SK-N-SH (cell line): ENCODE measurements around the gene NALCN. TPM values are rescaled to one million over a fixed set of nuclear protein-coding genes. Genes with fewer than 3 reads are reported as not detected.

Experiments
- CTCF ChIA-PET: fragments of 300-600, 350-600 bp; formaldehyde crosslinking; extraction: SDS; loops from one replicate; lab custom pipeline; 2021; lab: Yijun Ruan, JAX
- POLR2A ChIA-PET: fragments of 350-600 bp; sonication (Branson Sonifier 250); formaldehyde crosslinking; extraction: SDS; loops from one replicate; lab custom pipeline; 2020; ENCODE audit warnings: antibody characterized with exemption, inconsistent platforms; lab: Yijun Ruan, JAX
- DNase-seq: peaks from one replicate; pipeline ENCODE4 v3.0.0; 2012
- H2AFZ ChIP-seq: fragments of 200-600 bp; sonication (generic); 2 replicates; pipeline ENCODE4 v1.8.1; 2016; ENCODE audit warnings: antibody characterized with exemption, mild to moderate bottlenecking, low read depth
- H3F3A ChIP-seq: fragments of 200-600 bp; sonication (generic); replicated peaks from 2 replicates; pipeline ENCODE3; 2016; ENCODE audit warnings: antibody characterized with exemption, mild to moderate bottlenecking; ENCODE audit not compliant: insufficient read depth
- H3K27ac ChIP-seq, 2 experiments: fragments of 200-500 bp in 1 of 2; fragments of 200-600 bp in 1 of 2; sonication (Bioruptor generic) in 1 of 2; sonication (generic), shearing (Covaris generic) in 1 of 2; 2 replicates each; pipeline versions ENCODE4 v1.5.1 to v1.6.1; 2014 to 2016; ENCODE audit warnings: low read depth in 2 of 2, inconsistent platforms in 1 of 2, low read length in 1 of 2, mild to moderate bottlenecking in 1 of 2, mixed read lengths in 1 of 2
- H3K27me3 ChIP-seq: fragments of 200-600 bp; sonication (generic), shearing (Covaris generic); 2 replicates; pipeline ENCODE4 v1.6.1; 2016; ENCODE audit warnings: mixed run types; ENCODE audit not compliant: insufficient read depth
- H3K36me3 ChIP-seq, 2 experiments: fragments of 200-500 bp in 1 of 2; fragments of 200-600 bp in 1 of 2; sonication (Bioruptor generic) in 1 of 2; sonication (generic) in 1 of 2; replicated peaks in 1 of 2; 2 replicates each; pipeline versions ENCODE3 to v1.5.1; 2014 to 2016; ENCODE audit warnings: low read length in 1 of 2, mild to moderate bottlenecking in 1 of 2; ENCODE audit not compliant: insufficient read depth in 2 of 2, control insufficient read depth in 1 of 2
- H3K4me1 ChIP-seq, 2 experiments: fragments of 200-500 bp in 1 of 2; fragments of 200-600 bp in 1 of 2; sonication (Bioruptor generic) in 1 of 2; sonication (generic), shearing (Covaris generic) in 1 of 2; 2 replicates each; pipeline versions ENCODE4 v1.5.1 to v1.6.1; 2014 to 2016; ENCODE audit warnings: low read depth in 1 of 2, low read length in 1 of 2, mixed run types in 1 of 2; ENCODE audit not compliant: insufficient read depth in 2 of 2, control insufficient read depth in 1 of 2
- H3K4me2 ChIP-seq: fragments of 200-600 bp; sonication (generic), shearing (Covaris generic); 2 replicates; pipeline ENCODE4 v1.6.1; 2017; ENCODE audit warnings: mixed run types
- H3K4me3 ChIP-seq, 2 experiments: fragments of 200-500 bp in 1 of 2; fragments of 200-600 bp in 1 of 2; sonication (Bioruptor generic) in 1 of 2; sonication (generic), shearing (Covaris generic) in 1 of 2; 2 replicates each; pipeline versions ENCODE4 v1.5.1 to v1.8.1; 2014 to 2016; ENCODE audit warnings: low read depth in 2 of 2, inconsistent platforms in 1 of 2, low read length in 1 of 2, mild to moderate bottlenecking in 1 of 2, mixed read lengths in 1 of 2, moderate library complexity in 1 of 2
- H3K79me2 ChIP-seq: fragments of 200-600 bp; sonication (generic); 2 replicates; pipeline ENCODE4 v1.8.1; 2017; ENCODE audit warnings: mild to moderate bottlenecking; ENCODE audit not compliant: insufficient read depth
- H3K9ac ChIP-seq: fragments of 200-600 bp; sonication (generic); 2 replicates; pipeline ENCODE4 v1.6.1; 2017; ENCODE audit warnings: mixed run types
- H3K9me2 ChIP-seq: fragments of 200-600 bp; sonication (generic); 2 replicates; pipeline ENCODE4 v1.6.1; 2017; ENCODE audit warnings: mixed run types
- H3K9me3 ChIP-seq: fragments of 200-600 bp; sonication (generic); 2 replicates; pipeline ENCODE4 v1.6.1; 2017; ENCODE audit warnings: mixed run types, mild to moderate bottlenecking, moderate library complexity
- H4K20me1 ChIP-seq: fragments of 200-600 bp; sonication (generic); 2 replicates; pipeline ENCODE4 v1.6.1; 2017; ENCODE audit warnings: mild to moderate bottlenecking, mixed run types; ENCODE audit not compliant: insufficient read depth
- EP300 ChIP-seq, 2 experiments: IDR thresholded peaks; 2 replicates each; pipeline versions ENCODE4 v1.4.0 to v1.6.1; 2012; ENCODE audit warnings: borderline replicate concordance in 1 of 2, low read depth in 1 of 2, low read length in 1 of 2
- EZH2phosphoT487 ChIP-seq: fragments of 200-600 bp; sonication (generic); IDR thresholded peaks from 2 replicates; pipeline ENCODE4 v1.6.1; 2017; ENCODE audit warnings: low read depth, mixed run types, mild to moderate bottlenecking, antibody characterized with exemption, moderate library complexity, borderline replicate concordance
- FOSL2 ChIP-seq: IDR thresholded peaks from 2 replicates; pipeline ENCODE4 v1.4.0; 2012; ENCODE audit warnings: low read depth, mild to moderate bottlenecking, moderate library complexity, borderline replicate concordance
- FOXJ3 ChIP-seq: sonication (generic); formaldehyde crosslinking; IDR thresholded peaks from 2 replicates; pipeline ENCODE4 v1.5.1; 2020; ENCODE audit warnings: mild to moderate bottlenecking, missing genetic modification reagents
- IRF3 ChIP-seq: fragments of 150-350 bp; IDR thresholded peaks from 2 replicates; pipeline ENCODE4 v1.6.1; 2016; ENCODE audit warnings: mild to moderate bottlenecking, low read depth, low read length
- JUND ChIP-seq: IDR thresholded peaks from 2 replicates; pipeline ENCODE4 v1.4.0; 2012
- MAX ChIP-seq: IDR thresholded peaks from 2 replicates; pipeline ENCODE4 v1.4.0; 2012; ENCODE audit warnings: low read depth
- MEF2A ChIP-seq: IDR thresholded peaks from 2 replicates; pipeline ENCODE4 v1.4.0; 2012; ENCODE audit warnings: low read depth, borderline replicate concordance
- NFIC ChIP-seq: IDR thresholded peaks from 2 replicates; pipeline ENCODE4 v1.4.0; 2012; ENCODE audit warnings: borderline replicate concordance
- NRF1 ChIP-seq: IDR thresholded peaks from 2 replicates; pipeline ENCODE4 v1.6.1; 2012; ENCODE audit warnings: low read depth, mild to moderate bottlenecking, low read length
- RAD21 ChIP-seq: IDR thresholded peaks from 2 replicates; pipeline ENCODE4 v1.6.1; 2012; ENCODE audit warnings: mild to moderate bottlenecking, low read length
- RXRA ChIP-seq: IDR thresholded peaks from 2 replicates; pipeline ENCODE4 v1.4.0; 2012; ENCODE audit warnings: low read depth, mild to moderate bottlenecking, borderline replicate concordance
- SIN3A ChIP-seq: IDR thresholded peaks from 2 replicates; pipeline ENCODE4 v1.6.1; 2012; ENCODE audit warnings: low read depth, mild to moderate bottlenecking, low read length, moderate library complexity, borderline replicate concordance
- TEAD4 ChIP-seq: IDR thresholded peaks from 2 replicates; pipeline ENCODE4 v1.4.0; 2012; ENCODE audit warnings: mild to moderate bottlenecking, borderline replicate concordance; ENCODE audit not compliant: insufficient read depth
- USF1 ChIP-seq: IDR thresholded peaks from 2 replicates; pipeline ENCODE4 v1.4.0; 2012; ENCODE audit warnings: low read depth, borderline replicate concordance
- WGBS: methylation state at CpG from one replicate; pipeline ENCODE4 v1.1.6; 2017; ENCODE audit warnings: low lambda C conversion rate; 5-methylcytosine and 5-hydroxymethylcytosine counted together
- polyA plus RNA-seq, 3 experiments: library from polyadenylated mRNA; depleted of rRNA; stranded (reverse); fragments of >200 nt; gene quantifications; 2 replicates each; pipeline ENCODE4 v1.2.3, GENCODE V29; 2012
- TF ChIP-seq, protein P1 (sequence below): fragments of 200-600 bp; sonication (generic); IDR thresholded peaks from 2 replicates; pipeline ENCODE4 v1.6.1; 2017; ENCODE audit warnings: antibody characterized with exemption, mild to moderate bottlenecking, moderate library complexity
- TF ChIP-seq, protein P2 (sequence below): IDR thresholded peaks from 2 replicates; pipeline ENCODE4 v1.4.0; 2012; ENCODE audit warnings: low read depth, borderline replicate concordance

Gene NALCN
- polyA plus RNA-seq, 1 of the 3 experiments (the other 2 are of a cell fraction) = 3.0 TPM

GRCh38 chr13:101262306-101262705 is 154.0 kb downstream of the NALCN start:
- no peaks in the 10 kb centered on the region for H3K27me3 ChIP-seq
- no peak overlapping the region for H3K27ac ChIP-seq
- H2AFZ ChIP-seq = no peak overlapping the region
- peaks cover 9% of the 10 kb centered on the region for H3F3A ChIP-seq
- no peak overlapping the region for H3K4me2 ChIP-seq
- POLR2A ChIA-PET = no interaction called here
- peaks cover 0 to 10% of the 10 kb centered on the region in 2 experiments for H3K4me1 ChIP-seq
- CTCF ChIA-PET = no interaction called here
- H3K4me3 ChIP-seq = no peak overlapping the region
- no peak for DNase-seq
- H4K20me1 ChIP-seq = no peaks in the 10 kb centered on the region
- H3K9me3 ChIP-seq = no peaks in the 10 kb centered on the region
- TF ChIP-seq USF1 (no peak), MAX (no peak), TEAD4 (no peak), SIN3A (no peak), MEF2A (no peak), NFIC (no peak), FOSL2 (no peak), RXRA (no peak), JUND (no peak), EP300 (IDR thresholded peaks at IDR 0.05; ENCODE audit: borderline replicate concordance in 1 of 2, low read depth in 1 of 2, low read length in 1 of 2) (no peak), EZH2phosphoT487 (no peak), FOXJ3 (CRISPR knock-in tag) (no peak), NRF1 (no peak), RAD21 (no peak), IRF3 (no peak)
- TF ChIP-seq, protein P1, sequence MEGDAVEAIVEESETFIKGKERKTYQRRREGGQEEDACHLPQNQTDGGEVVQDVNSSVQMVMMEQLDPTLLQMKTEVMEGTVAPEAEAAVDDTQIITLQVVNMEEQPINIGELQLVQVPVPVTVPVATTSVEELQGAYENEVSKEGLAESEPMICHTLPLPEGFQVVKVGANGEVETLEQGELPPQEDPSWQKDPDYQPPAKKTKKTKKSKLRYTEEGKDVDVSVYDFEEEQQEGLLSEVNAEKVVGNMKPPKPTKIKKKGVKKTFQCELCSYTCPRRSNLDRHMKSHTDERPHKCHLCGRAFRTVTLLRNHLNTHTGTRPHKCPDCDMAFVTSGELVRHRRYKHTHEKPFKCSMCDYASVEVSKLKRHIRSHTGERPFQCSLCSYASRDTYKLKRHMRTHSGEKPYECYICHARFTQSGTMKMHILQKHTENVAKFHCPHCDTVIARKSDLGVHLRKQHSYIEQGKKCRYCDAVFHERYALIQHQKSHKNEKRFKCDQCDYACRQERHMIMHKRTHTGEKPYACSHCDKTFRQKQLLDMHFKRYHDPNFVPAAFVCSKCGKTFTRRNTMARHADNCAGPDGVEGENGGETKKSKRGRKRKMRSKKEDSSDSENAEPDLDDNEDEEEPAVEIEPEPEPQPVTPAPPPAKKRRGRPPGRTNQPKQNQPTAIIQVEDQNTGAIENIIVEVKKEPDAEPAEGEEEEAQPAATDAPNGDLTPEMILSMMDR = no peak
- TF ChIP-seq, protein P2, sequence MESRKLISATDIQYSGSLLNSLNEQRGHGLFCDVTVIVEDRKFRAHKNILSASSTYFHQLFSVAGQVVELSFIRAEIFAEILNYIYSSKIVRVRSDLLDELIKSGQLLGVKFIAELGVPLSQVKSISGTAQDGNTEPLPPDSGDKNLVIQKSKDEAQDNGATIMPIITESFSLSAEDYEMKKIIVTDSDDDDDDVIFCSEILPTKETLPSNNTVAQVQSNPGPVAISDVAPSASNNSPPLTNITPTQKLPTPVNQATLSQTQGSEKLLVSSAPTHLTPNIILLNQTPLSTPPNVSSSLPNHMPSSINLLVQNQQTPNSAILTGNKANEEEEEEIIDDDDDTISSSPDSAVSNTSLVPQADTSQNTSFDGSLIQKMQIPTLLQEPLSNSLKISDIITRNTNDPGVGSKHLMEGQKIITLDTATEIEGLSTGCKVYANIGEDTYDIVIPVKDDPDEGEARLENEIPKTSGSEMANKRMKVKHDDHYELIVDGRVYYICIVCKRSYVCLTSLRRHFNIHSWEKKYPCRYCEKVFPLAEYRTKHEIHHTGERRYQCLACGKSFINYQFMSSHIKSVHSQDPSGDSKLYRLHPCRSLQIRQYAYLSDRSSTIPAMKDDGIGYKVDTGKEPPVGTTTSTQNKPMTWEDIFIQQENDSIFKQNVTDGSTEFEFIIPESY = no peak
- no peaks in the 10 kb centered on the region for H3K79me2 ChIP-seq
- no peaks in the 10 kb centered on the region for H3K9me2 ChIP-seq
- no peaks in the 10 kb centered on the region for H3K36me3 ChIP-seq
- no peak overlapping the region for H3K9ac ChIP-seq
- WGBS = 100% methylated on average over 2 of the region's 2 CpGs
